Smooth muscle cell (in vitro differentiated cells): Measurements from ENCODE around the gene BSDC1. TPM values are rescaled to one million over a fixed set of nuclear protein-coding genes. Genes with fewer than 3 reads are reported as not detected.

ENCODE experiments used
- DNase-seq: peaks from one replicate; lab custom pipeline; 2025; ENCODE audit not compliant: unreplicated experiment; lab: John Stamatoyannopoulos, UW
- H2AFZ ChIP-seq: fragments of 200-600 bp; sonication (generic); 2 replicates; pipeline ENCODE4 v1.6.0; 2016; ENCODE audit warnings: antibody characterized with exemption, low read depth, mild to moderate bottlenecking
- H3F3A ChIP-seq: fragments of 200-600 bp; sonication (generic); 2 replicates; pipeline ENCODE4 v1.6.0; 2017; ENCODE audit warnings: antibody characterized with exemption, low read depth
- H3K27ac ChIP-seq: fragments of 200-600 bp; sonication (generic); 2 replicates; pipeline ENCODE4 v1.5.1; 2016; ENCODE audit warnings: low read depth, mild to moderate bottlenecking
- H3K27me3 ChIP-seq: fragments of 200-600 bp; sonication (generic); 2 replicates; pipeline ENCODE4 v1.6.1; 2016; ENCODE audit warnings: low read depth, mild to moderate bottlenecking
- H3K36me3 ChIP-seq: fragments of 200-600 bp; sonication (generic); 2 replicates; pipeline ENCODE4 v1.5.1; 2016; ENCODE audit warnings: low read depth
- H3K4me1 ChIP-seq: fragments of 200-600 bp; sonication (generic); 2 replicates; pipeline ENCODE4 v1.5.1; 2016; ENCODE audit warnings: low read depth
- H3K4me2 ChIP-seq: fragments of 200-600 bp; sonication (generic); 2 replicates; pipeline ENCODE4 v1.6.0; 2016; ENCODE audit warnings: mild to moderate bottlenecking
- H3K4me3 ChIP-seq: fragments of 200-600 bp; sonication (generic); 2 replicates; pipeline ENCODE4 v1.5.1; 2016; ENCODE audit warnings: mild to moderate bottlenecking
- H3K79me2 ChIP-seq: fragments of 200-600 bp; sonication (generic); 2 replicates; pipeline ENCODE4 v1.6.0; 2016; ENCODE audit warnings: low read depth, mild to moderate bottlenecking
- H3K9ac ChIP-seq: fragments of 200-600 bp; sonication (generic); 2 replicates; pipeline ENCODE4 v1.6.0; 2016; ENCODE audit warnings: low read depth
- H3K9me3 ChIP-seq: fragments of 200-600 bp; sonication (generic); replicated peaks from 2 replicates; pipeline ENCODE4 v1.5.1; 2016; ENCODE audit warnings: low read depth
- H4K20me1 ChIP-seq: fragments of 200-600 bp; sonication (generic); 2 replicates; pipeline ENCODE4 v1.6.0; 2016; ENCODE audit warnings: low read depth
- WGBS: methylation state at CpG from one replicate; pipeline ENCODE4 v1.1.7; 2016; ENCODE audit warnings: low lambda C conversion rate; 5-methylcytosine and 5-hydroxymethylcytosine counted together
- polyA plus RNA-seq: library from polyadenylated mRNA; unstranded; fragments of >200 nt; fragmentation: Nextera tagmentation; extraction: Ambion mirVana; gene quantifications from 2 replicates; pipeline ENCODE4 v1.2.1, GENCODE V29; 2016
- total RNA-seq: library from RNA; depleted of rRNA; stranded (reverse); fragments of >200 nt; gene quantifications from 2 replicates; pipeline ENCODE4 v1.2.3, GENCODE V29; 2014
- TF ChIP-seq, protein P1 (sequence below): fragments of 200-600 bp; sonication (generic); IDR thresholded peaks from 2 replicates; pipeline ENCODE4 v1.5.1; 2017; ENCODE audit warnings: borderline replicate concordance, mild to moderate bottlenecking, antibody characterized with exemption; ENCODE audit not compliant: insufficient read depth, poor library complexity, severe bottlenecking

Gene BSDC1
- total and polyA plus RNA-seq, 2 experiments from 2014 or later: 45.4 to 57.3 TPM

DNA sequence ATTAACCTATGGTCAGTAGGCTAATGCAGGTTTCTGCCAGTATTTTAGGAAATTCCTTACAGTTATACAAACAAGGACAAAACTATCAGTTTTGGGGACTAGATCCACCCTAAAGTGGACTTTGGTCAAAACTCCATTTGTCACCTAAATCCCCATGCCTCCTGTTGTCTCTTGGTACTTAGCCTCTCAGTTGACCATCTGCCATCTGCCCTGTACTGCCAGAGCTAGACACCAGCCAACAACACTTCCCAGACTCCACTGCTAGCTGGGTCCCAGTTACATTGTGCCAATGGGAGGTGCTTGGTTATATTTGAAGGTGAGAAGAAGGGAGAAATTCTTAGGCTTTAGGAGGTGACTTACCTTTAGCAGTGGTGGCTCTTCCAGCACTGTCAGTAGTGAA, 17.0 kb upstream of the BSDC1 start:
- no peak for DNase-seq
- Histone ChIP-seq H4K20me1 (no peaks in the 10 kb centered on the region), H3K36me3 (no peaks in the 10 kb centered on the region), H3K27me3 (no peaks in the 10 kb centered on the region), H2AFZ (no peak overlapping the region), H3K79me2 (no peaks in the 10 kb centered on the region), H3K4me2 (no peak overlapping the region), H3K4me1 (no peaks in the 10 kb centered on the region), H3K4me3 (no peak overlapping the region), H3F3A (no peaks in the 10 kb centered on the region), H3K27ac (no peak overlapping the region), H3K9me3 (no peaks in the 10 kb centered on the region), H3K9ac (no peak overlapping the region)
- TF ChIP-seq, protein P1, sequence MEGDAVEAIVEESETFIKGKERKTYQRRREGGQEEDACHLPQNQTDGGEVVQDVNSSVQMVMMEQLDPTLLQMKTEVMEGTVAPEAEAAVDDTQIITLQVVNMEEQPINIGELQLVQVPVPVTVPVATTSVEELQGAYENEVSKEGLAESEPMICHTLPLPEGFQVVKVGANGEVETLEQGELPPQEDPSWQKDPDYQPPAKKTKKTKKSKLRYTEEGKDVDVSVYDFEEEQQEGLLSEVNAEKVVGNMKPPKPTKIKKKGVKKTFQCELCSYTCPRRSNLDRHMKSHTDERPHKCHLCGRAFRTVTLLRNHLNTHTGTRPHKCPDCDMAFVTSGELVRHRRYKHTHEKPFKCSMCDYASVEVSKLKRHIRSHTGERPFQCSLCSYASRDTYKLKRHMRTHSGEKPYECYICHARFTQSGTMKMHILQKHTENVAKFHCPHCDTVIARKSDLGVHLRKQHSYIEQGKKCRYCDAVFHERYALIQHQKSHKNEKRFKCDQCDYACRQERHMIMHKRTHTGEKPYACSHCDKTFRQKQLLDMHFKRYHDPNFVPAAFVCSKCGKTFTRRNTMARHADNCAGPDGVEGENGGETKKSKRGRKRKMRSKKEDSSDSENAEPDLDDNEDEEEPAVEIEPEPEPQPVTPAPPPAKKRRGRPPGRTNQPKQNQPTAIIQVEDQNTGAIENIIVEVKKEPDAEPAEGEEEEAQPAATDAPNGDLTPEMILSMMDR: no peak

DNA sequence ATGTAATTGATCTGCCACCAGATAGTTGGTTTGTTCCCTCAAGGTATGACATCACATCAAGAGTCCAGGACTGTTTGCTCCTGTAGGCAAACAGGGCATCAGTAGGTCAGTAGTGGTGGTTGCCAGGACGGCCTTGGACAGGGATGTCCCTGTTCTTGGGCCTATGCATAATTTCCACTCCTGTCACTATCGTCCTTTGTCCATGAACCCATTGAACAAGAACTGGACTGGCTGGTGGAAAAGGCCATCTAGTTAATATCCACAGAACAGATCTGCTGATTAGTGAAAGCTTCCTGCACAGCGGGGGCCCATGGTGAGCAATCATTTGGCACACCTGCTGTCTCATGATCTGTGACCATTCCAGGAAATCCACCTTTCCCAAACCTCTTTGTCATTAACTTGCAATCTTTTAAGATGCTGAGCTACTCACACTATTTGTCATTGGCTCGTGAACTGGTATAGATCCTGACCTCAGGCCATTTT, 12.4 kb upstream of the BSDC1 start:
- 83% methylated on average over 4 of the region's 4 CpGs for WGBS

DNA sequence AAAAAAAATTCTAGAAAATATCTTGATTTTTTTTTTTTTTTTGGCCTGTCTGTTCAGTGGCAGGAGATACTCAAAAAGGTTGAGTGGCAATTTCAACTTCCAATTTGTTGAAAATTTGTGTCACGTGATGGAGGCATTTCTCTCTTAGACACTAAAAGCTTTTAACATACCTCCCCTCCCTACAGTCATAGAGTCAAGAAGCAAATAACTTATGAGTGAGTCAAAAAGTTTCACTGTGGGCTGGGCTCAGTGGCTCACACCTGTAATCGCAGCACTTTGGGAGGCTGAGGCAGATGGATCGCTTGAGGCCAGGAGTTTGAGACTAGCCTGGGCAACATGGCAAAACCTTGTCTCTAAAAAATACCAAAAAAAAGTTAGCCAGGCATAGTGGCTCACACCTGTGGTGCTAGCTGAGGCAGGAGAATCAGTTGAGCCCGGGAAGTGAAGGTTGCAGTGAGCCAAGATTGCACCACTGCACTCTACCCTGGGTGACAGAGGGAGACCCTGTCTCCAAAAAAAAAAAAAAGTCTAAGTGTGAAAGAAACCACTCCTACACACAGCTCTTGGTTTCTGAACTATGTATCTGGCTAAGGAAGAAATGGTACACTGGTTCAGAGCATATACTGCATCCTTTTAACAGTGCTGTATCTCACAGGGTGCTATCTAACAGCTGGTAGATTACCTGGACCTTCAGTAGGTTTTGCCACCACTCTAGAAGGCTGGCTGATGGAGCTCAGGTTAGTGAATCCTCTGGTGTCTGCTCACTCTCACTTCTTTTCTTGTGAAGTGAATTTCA, 11.6 kb upstream of the BSDC1 start:
- H3K27me3 ChIP-seq: no peaks in the 10 kb centered on the region
- no peaks in the 10 kb centered on the region for H3K36me3 ChIP-seq
- H3F3A ChIP-seq: no peaks in the 10 kb centered on the region
- no peak overlapping the region for H3K27ac ChIP-seq
- no peaks in the 10 kb centered on the region for H4K20me1 ChIP-seq
- no peaks in the 10 kb centered on the region for H3K4me1 ChIP-seq
- H3K4me2 ChIP-seq: no peak overlapping the region
- TF ChIP-seq, protein P1: no peak
- no peak for DNase-seq
- no peak overlapping the region for H3K4me3 ChIP-seq
- H3K9me3 ChIP-seq: no peaks in the 10 kb centered on the region
- 82% methylated on average over 4 of the region's 4 CpGs for WGBS
- no peaks in the 10 kb centered on the region for H3K79me2 ChIP-seq
- no peak overlapping the region for H2AFZ ChIP-seq
- no peak overlapping the region for H3K9ac ChIP-seq

More for the DNA sequence above, 12.4 kb upstream of the BSDC1 start:
- DNase-seq: no peak
- Histone ChIP-seq H3K27ac (no peak overlapping the region), H4K20me1 (no peaks in the 10 kb centered on the region), H3K4me3 (no peak overlapping the region), H3K4me1 (no peaks in the 10 kb centered on the region), H3K4me2 (no peak overlapping the region), H3K79me2 (no peaks in the 10 kb centered on the region), H2AFZ (no peak overlapping the region), H3K9me3 (no peaks in the 10 kb centered on the region), H3K36me3 (no peaks in the 10 kb centered on the region), H3K27me3 (no peaks in the 10 kb centered on the region), H3K9ac (no peak overlapping the region), H3F3A (no peaks in the 10 kb centered on the region)
- TF ChIP-seq, protein P1: no peak

DNA sequence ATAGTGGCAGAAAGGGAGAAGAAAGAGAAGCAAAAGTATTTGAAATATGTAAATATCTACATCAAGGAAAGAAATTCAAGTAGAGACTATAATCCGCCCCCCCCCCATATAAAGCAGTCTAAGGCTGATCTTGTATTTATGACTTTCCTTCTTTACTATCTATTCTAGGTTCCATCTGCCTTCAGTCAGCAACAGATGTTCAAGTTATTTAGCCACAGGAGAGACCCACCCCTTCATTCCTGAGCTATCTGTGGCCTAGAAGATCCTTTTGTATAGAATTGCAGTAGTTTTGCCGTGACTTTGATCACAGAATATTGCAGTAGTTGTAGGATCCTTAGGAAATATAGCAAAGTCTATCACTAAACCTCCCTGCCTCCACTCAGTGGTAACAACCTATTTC, 10.7 kb upstream of the BSDC1 start:
- no peaks in the 10 kb centered on the region for H3K27me3 ChIP-seq
- no peaks in the 10 kb centered on the region for H3K4me1 ChIP-seq
- DNase-seq: no peak
- H3K9me3 ChIP-seq: no peaks in the 10 kb centered on the region
- TF ChIP-seq, protein P1: no peak
- 38% methylated on average over 2 of the region's 2 CpGs for WGBS
- no peak overlapping the region for H3K4me3 ChIP-seq
- H3F3A ChIP-seq: no peaks in the 10 kb centered on the region
- no peak overlapping the region for H2AFZ ChIP-seq
- H3K4me2 ChIP-seq: peak overlapping the region; percentile 2
- no peaks in the 10 kb centered on the region for H4K20me1 ChIP-seq
- no peak overlapping the region for H3K9ac ChIP-seq
- H3K27ac ChIP-seq: peak overlapping the region; percentile 29
- no peaks in the 10 kb centered on the region for H3K36me3 ChIP-seq
- no peaks in the 10 kb centered on the region for H3K79me2 ChIP-seq
